Left lung (tissue), 14 donors: Measurements from ENCODE around the gene SLC12A2. TPM values are rescaled to one million over a fixed set of nuclear protein-coding genes. Genes with fewer than 3 reads are reported as not detected.

Source experiments
- ATAC-seq: fragments of 200-7000 bp; cut with Tn5 transposase; one replicate; pipeline ENCODE4 v1.9.1; 2020; ENCODE audit warnings: moderate library complexity
- DNase-seq, 4 donors: peaks; one replicate each; pipeline ENCODE4 v3.0.0-alpha.2; 2013 to 2020
- H3K27ac ChIP-seq, 2 donors: fragments of 200-600 bp; sonication (generic) in 1 of 2; one replicate each; pipeline versions ENCODE4 v1.5.0 to v1.8.0; 2020 to 2021
- H3K27me3 ChIP-seq, 2 donors: fragments of 200-600 bp; sonication (generic) in 1 of 2; one replicate each; pipeline versions ENCODE4 v1.5.0 to v1.8.0; 2020 to 2021
- H3K36me3 ChIP-seq, 2 donors: fragments of 200-600 bp; sonication (generic) in 1 of 2; one replicate each; pipeline versions ENCODE4 v1.5.0 to v1.8.0; 2020 to 2021
- H3K4me1 ChIP-seq, 2 donors: fragments of 200-600 bp; one replicate each; pipeline ENCODE4 v1.8.0; 2021
- H3K4me3 ChIP-seq, 2 donors: fragments of 200-600 bp; sonication (generic) in 1 of 2; one replicate each; pipeline versions ENCODE4 v1.5.0 to v1.8.0; 2020 to 2021; ENCODE audit warnings: mild to moderate bottlenecking in 1 of 2
- H3K9me3 ChIP-seq, 2 donors: fragments of 200-600 bp; sonication (generic) in 1 of 2; one replicate each; pipeline versions ENCODE4 v1.5.0 to v1.8.0; 2020 to 2021
- CTCF ChIP-seq, 2 donors: fragments of 200-600 bp; sonication (generic) in 1 of 2; IDR thresholded peaks; one replicate each; pipeline versions ENCODE4 v1.5.0 to v1.8.0; 2021; ENCODE audit warnings: antibody characterized with exemption in 2 of 2
- intact Hi-C, 2 donors: fragments of 100-400 bp; cut with DNase I; formaldehyde crosslinking; loops; one replicate each; pipeline versions ENCODE4 v1.11.2 to v1.14.2; 2022
- long read RNA-seq, 12 donors: library from polyadenylated mRNA in 2 of 12; unstranded in 2 of 12; transcript quantifications; one replicate each; pipeline ENCODE4 v2.0.0 and lab custom pipeline, GENCODE V29; 2019 to 2026
- polyA plus RNA-seq, 6 donors: library from polyadenylated mRNA; unstranded; fragments of 120-200 nt; gene quantifications; one replicate each; pipeline ENCODE4 v1.2.1, GENCODE V29; 2013; ENCODE audit not compliant: insufficient read length in 6 of 6
- total RNA-seq, 2 donors: library from RNA; stranded (reverse); fragmentation: NEBNext Ultra II Directional; extraction: Animal tissue kit (Norgen Biotek cat#: 25700); gene quantifications; one replicate each; pipeline ENCODE4 v1.2.1, GENCODE V29; 2021
- donor health status: DM: no; HTN: yes; CAD: no.
- donor health status: DM: no; HTN: no; CAD: no.

Gene SLC12A2
- total RNA-seq (10 to 100 TPM; 33.7 to 43.9 TPM), polyA plus RNA-seq (10 to 100 TPM; 66.6 to 94.4 (median 77.4) TPM)
- long read RNA-seq, donor 1, full-length matches to known transcripts, result 3 of 9 reads
- long read RNA-seq, donor 1, partial matches to known transcripts, result 6 of 9 reads
- long read RNA-seq, donor 1, other reads (novel, unspliced or antisense), result 0 of 9 reads
- long read RNA-seq, donor 2, partial matches to known transcripts, result 5 of 5 reads
- long read RNA-seq, donor 2, other reads (novel, unspliced or antisense), result 0 of 5 reads
- long read RNA-seq, donor 3, full-length matches to known transcripts, result 2 of 44 reads
- long read RNA-seq, donor 3, partial matches to known transcripts, result 42 of 44 reads
- long read RNA-seq, donor 3, other reads (novel, unspliced or antisense), result 0 of 44 reads
- long read RNA-seq, donor 4, partial matches to known transcripts, result 0 of 1 reads
- long read RNA-seq, donor 4, other reads (novel, unspliced or antisense), result 1 of 1 reads
- long read RNA-seq, donor 5, full-length matches to known transcripts, result 3 of 164 reads
- long read RNA-seq, donor 5, partial matches to known transcripts, result 161 of 164 reads
- long read RNA-seq, donor 5, other reads (novel, unspliced or antisense), result 0 of 164 reads
- long read RNA-seq, donor 6, full-length matches to known transcripts, result 2 of 2 reads
- long read RNA-seq, donor 6, partial matches to known transcripts, result 0 of 2 reads
- long read RNA-seq, donor 6, other reads (novel, unspliced or antisense), result 0 of 2 reads
- long read RNA-seq, donor 7, result 0 reads
- long read RNA-seq, donor 8, full-length matches to known transcripts, result 2 of 11 reads
- long read RNA-seq, donor 8, partial matches to known transcripts, result 9 of 11 reads
- long read RNA-seq, donor 8, other reads (novel, unspliced or antisense), result 0 of 11 reads
- long read RNA-seq, donor 9, result 0 reads
- long read RNA-seq, donor 10, partial matches to known transcripts, result 1 of 1 reads
- long read RNA-seq, donor 10, other reads (novel, unspliced or antisense), result 0 of 1 reads
- long read RNA-seq, donor 11, full-length matches to known transcripts, result 1 of 1 reads
- long read RNA-seq, donor 11, partial matches to known transcripts, result 0 of 1 reads
- long read RNA-seq, donor 11, other reads (novel, unspliced or antisense), result 0 of 1 reads
- long read RNA-seq, donor 12, partial matches to known transcripts, result 99 of 99 reads
- long read RNA-seq, donor 12, other reads (novel, unspliced or antisense), result 0 of 99 reads

GRCh38 chr5:128083033-128083810 lies at the start of gene SLC12A2:
TSS of gene SLC12A2 (plus strand) at chr5:128083766. CDS start at chr5:128083955, 189 bp downstream.
- H3K4me3 ChIP-seq, result peak within 1 kb of the TSS; percentile 82 to 89
- intact Hi-C loops, result no loop called here
- peaks cover 0 to 4% of the 10 kb centered on the region in 2 donors for H3K27me3 ChIP-seq
- TF ChIP-seq CTCF (IDR thresholded peaks at IDR 0.05), result no peak
- no peaks in the 10 kb centered on the region for H3K9me3 ChIP-seq
- H3K4me1 ChIP-seq, result peaks cover 15 to 60% of the 10 kb centered on the region in 2 donors
- peak within 1 kb of the TSS; percentile 96 for H3K27ac ChIP-seq
- no peaks in the 10 kb centered on the region for H3K36me3 ChIP-seq
- DNase-seq (peak; percentile 95 to 96 (median 96)), ATAC-seq (peak; percentile 87)

GRCh38 chr5:128035689-128036088 lies 47.9 kb upstream of the SLC12A2 start:
- Histone ChIP-seq H3K27me3 (no peaks in the 10 kb centered on the region), H3K4me1 (peaks cover 0 to 13% of the 10 kb centered on the region in 2 donors), H3K36me3 (no peaks in the 10 kb centered on the region), H3K4me3 (no peak overlapping the region), H3K27ac (no peak overlapping the region), H3K9me3 (peaks cover 0 to 4% of the 10 kb centered on the region in 2 donors)
- no peak for DNase-seq
- intact Hi-C loops, result no loop called here
- no peak for ATAC-seq
- TF ChIP-seq CTCF (IDR thresholded peaks at IDR 0.05), result no peak

GRCh38 chr5:128036950-128037349 lies 46.6 kb upstream of the SLC12A2 start:
- ATAC-seq, result no peak
- no peak for TF ChIP-seq CTCF (IDR thresholded peaks at IDR 0.05)
- DNase-seq, result no peak
- Histone ChIP-seq H3K36me3 (no peaks in the 10 kb centered on the region), H3K27me3 (no peaks in the 10 kb centered on the region), H3K9me3 (no peaks in the 10 kb centered on the region), H3K27ac (no peak overlapping the region), H3K4me1 (peaks cover 0 to 13% of the 10 kb centered on the region in 2 donors), H3K4me3 (no peak overlapping the region)
- intact Hi-C loops, result no loop called here

GRCh38 chr5:128038643-128039042 lies 44.9 kb upstream of the SLC12A2 start:
- DNase-seq, result no peak

More at GRCh38 chr5:128038643-128039042, 44.9 kb upstream of the SLC12A2 start:
- H3K9me3 ChIP-seq, result no peaks in the 10 kb centered on the region
- H3K27me3 ChIP-seq, result no peaks in the 10 kb centered on the region
- peak; percentile 71 for ATAC-seq
- no peaks in the 10 kb centered on the region for H3K36me3 ChIP-seq
- intact Hi-C loops, result no loop called here
- TF ChIP-seq CTCF (IDR thresholded peaks at IDR 0.05), result no peak
- H3K27ac ChIP-seq, result no peak overlapping the region
- no peak overlapping the region for H3K4me3 ChIP-seq
- H3K4me1 ChIP-seq, result peaks cover 0 to 13% of the 10 kb centered on the region in 2 donors
